Dedifferentiated amniotic fluid mesenchymal stem cell (primary cell): ENCODE results near the gene TSEN2.
"Not testable (repeated sequence)": the region's sequence is repeated elsewhere in the genome, so short reads cannot be mapped to it uniquely, and the experiment has no call there.

ENCODE experiments used
- DNase-seq: peaks from one replicate; pipeline ENCODE4 v3.0.0-alpha.2; 2016; ENCODE audit errors: extremely low spot score

TSEN2 gene

DNA sequence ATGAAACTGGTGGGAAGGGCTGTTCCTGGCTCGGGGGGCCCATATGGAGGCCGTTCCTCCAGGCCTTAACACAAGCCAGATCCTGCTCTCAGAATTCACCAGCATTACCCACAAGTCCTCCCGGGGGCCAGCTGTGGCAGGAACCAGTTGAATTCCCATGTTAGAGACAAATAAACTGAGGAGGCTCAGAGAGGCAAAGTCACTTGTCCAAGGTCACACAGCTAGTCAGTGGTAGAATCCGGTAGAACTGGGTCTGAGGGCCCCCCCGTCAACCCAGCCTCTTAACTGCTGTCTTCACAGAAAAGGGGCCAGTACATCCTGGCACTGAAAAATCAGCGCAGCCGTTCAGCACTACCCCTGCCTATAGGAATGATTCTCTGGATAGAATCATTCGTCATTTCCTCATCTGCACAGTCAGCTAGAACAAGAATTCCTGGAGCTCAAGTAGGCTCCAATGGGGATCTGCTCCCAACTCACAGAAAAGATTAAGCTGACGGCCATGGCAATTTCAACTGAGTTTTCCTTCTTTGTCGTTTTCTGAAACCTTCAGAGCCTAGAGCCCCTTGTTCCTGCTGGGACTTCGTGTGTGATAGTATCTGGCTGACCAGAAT, 12.2 kb upstream of the TSEN2 start:
- no peak for DNase-seq

DNA sequence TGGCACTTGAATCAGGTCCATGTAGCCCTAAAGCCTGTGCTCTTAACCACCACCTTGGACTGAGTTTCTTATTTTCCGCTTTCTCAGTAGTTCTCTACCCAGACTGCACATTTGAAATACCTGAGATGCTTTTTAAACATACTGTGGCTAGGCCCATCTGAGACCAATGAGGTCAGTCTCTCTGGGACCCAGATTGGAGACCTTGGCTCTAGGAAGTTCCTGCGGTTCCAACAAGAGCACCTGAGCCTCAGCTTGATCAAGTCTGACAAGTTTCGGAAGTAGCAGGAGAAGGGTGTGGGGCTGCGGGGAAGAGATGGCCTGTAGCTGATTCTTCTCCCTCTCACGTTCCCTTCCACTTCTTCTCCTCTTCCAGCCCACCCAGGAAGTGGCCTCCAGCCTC, 11.5 kb upstream of the TSEN2 start:
- no peak for DNase-seq

DNA sequence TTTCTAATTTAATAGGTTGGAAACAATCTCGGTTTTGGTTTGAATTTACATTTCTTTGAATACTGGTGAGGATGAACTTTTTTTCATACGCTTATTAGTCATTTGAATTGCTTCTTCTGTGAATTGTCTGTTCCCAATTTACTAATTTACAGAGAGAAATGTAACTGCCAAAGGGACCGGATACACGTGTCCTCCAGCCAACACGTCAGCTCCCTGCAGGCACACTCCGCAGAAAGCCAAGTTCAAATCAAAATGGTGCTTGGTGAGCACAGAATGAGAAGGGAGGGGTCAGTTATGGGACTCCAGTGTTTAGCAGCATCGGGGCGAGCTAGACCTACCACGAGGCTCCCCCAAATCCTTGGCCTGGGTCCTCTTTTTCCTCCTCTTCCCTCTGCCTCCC, 10.8 kb upstream of the TSEN2 start:
- DNase-seq, result no peak

DNA sequence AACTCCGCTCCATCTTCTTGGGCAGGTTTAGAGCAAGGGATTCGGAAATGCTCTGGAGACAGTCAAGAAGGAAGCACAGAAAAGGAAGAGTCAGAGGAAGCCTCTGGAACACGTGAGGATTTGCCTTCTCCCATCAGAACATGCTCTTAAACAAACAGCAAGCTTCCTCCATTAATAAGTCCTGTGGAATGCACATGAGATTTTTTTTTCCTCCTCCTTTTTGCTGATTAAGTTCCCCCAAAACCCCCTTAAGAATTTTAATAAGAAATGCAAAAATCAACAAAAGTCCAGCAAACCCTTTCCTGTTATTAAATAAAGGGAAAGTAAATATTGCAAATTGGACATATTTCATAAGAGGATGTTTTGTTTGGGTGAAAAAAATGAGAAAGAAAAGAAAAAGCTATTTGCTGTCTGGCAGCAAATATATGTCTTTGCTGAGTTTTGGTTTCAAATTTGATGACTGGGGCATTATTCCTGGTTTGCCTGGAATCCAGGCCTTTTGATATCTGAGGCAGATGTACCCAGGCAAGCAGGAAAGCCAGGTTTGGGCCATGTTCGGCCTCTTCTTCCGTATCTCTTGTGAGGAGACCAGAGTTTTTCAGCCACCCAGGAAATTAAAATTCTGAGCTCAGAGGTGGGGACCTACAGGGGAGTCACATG, 7.9 kb upstream of the TSEN2 start:
- peak; percentile 33 for DNase-seq

DNA sequence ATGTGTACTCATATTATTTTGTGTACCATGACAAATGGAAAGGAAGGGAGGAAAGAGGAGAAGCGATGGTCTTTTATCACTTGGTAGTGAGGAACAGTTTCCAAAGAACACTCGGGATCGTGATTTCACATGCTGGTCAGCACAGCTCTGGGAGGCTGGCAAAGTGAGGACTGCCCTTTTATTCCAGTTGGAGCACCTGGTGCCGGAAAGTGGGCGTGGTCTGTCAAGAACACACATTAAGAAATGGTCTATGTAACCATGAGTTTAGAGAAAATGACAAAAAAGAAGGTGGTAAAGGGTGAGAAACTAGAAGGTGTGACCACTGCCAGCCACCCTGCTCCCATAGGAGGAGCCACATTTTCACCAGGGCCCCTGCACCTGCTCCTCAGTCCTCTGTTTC, 7.0 kb upstream of the TSEN2 start:
- DNase-seq, result no peak

DNA sequence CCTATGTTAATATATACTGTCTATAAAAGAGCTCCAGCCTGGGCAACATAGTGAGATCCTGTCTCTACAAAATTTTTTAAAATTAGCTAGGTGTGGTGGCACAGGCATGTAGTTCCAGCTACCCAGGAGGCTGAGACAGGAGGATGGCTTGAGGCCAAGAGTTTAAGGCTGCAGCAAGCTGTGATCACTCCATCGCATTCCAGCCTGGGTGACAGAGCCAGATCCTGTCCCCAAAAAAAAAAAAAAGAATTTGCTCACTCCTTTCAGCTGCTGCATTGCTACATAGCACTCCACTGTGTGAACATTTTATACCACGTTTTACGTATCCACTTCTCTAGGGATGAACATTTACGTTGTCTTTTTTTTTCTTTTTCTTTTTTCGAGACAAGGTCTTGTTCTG, 6.0 kb upstream of the TSEN2 start:
- no peak for DNase-seq

DNA sequence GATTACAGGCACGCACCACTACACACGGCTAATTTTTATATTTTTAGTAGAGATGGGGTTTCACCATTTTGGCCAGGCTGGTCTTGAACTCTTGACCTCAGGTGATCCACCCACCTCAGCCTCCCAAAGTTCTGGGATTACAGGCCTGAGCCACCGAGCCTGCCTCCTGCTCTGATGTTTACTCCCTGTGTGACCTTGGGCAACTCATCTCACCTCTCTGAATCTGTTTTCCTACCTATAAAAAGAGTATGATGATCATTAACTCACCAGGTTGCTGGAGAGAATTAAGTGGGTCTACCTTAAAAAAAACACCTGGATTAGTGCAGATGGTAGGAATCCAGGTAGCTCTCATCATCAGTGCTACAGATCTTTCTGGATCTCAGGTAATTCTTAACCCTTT, 5.1 kb upstream of the TSEN2 start:
- not testable (repeated sequence) for DNase-seq

DNA sequence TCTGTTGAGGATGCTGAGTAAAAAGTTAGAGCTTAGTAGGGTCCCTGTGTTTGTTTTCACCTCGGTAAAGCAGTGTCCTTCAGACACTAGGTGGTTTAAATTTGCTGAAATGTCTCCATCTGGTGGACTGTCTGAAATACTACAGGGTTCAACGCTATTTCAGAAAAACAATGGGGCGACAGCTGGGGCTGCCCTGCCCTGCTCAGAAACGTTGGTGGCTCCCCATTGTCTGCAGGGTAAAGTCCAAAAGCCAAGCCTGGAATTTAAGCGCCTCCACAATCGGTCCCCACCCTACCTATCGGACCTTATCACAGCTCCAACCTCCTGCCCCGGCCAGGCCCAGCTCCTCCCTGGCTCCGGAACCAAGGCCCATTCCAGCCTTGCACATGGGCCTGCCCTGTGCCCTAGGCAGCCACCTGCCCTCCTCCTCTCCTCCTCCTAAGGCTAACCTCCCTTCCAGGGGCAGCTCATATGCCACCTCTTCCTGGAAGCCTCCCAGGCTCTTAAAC, 4.3 kb upstream of the TSEN2 start:
- peak; percentile 28 for DNase-seq

DNA sequence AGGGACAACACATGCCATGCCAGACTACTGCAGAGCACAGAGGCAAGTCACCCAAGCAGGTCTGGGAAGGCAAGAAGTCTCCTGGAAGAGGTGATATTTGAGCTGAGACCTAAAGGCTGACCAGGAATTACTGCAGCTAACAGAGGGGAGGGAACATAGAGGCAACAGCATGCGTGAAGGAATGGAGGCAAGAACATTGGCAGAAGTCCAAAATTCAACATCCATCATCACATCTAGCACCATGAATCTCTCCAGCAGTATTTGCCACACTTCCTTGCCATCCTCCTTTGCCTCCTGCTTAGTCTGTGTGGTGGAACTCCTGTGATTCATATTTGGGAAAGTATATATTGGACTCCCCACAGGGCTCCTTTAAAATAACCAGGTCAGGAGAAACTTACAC, 870 bp upstream of the TSEN2 start:
- DNase-seq, result no peak

DNA sequence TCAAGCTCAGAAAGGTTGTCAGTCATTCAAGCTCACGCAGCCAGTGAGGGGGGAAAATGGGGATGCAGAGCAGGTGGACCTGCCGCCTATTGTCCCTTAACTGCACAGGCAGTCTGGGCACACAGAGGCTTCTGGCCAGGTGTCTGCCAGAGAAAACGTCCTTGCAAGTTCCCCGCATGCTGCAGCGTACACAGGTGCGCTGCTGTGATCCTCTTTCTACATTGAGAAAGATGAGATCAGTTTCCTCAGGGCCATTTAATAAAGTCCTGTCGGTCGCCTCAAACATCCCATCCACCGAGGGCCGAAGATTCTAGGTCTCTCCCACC, 445 bp upstream of the TSEN2 start:
- DNase-seq, result no peak

DNA sequence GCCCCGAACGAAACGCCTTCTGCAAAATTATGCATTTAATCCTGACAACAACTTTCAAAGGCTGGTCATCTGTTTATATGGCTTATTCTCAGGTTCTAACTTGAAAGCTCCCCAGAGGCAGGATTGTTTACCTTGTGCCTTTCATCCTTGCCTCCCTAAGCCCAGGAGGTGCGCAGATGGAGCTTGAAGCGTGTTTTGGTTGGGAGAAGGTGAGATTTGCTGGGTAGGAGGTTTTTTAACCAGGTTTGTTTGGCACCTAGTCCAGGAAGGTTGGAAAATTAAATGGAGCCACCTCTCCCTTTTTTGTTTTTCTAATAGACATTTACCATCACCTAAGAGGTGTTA, 675 bp downstream of the TSEN2 start:
- no peak for DNase-seq

DNA sequence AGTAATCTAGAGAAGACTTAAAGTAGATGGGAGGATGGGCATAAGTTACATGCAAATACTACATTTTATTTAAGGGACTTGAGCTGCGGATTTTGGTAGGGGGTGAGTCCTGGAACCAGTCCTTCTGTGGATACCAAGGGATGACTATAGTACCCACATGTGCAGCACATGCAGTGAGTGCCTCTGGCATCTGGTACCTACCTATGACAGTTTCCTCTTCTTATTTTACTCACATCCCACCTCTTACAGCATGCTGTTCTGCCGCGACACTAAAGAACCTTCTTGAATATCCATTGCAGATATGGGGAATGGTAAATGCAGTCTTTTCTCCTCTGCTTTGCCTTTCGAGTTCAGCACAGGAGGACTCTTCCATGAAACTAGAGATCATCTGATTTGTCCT, 1.7 kb downstream of the TSEN2 start:
- DNase-seq, result no peak

DNA sequence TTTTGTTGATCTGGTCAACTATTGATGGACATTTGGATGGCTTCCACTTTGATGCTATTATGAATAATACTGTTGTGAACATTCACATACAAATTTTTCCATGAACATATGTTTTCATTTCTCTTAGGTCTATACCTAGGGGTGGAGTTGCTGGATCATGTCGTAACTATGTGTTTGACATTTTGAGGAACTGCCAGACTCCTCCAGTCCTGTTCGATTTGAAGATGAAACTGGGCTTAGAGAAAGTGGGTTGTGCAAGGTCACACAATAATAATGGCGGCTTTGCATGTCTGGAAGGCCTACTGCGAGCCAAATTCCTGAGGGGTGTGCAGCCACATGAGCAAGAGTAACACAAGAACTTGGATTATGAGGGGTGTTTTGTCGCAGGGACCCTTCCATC, 2.6 kb downstream of the TSEN2 start:
- no peak for DNase-seq

DNA sequence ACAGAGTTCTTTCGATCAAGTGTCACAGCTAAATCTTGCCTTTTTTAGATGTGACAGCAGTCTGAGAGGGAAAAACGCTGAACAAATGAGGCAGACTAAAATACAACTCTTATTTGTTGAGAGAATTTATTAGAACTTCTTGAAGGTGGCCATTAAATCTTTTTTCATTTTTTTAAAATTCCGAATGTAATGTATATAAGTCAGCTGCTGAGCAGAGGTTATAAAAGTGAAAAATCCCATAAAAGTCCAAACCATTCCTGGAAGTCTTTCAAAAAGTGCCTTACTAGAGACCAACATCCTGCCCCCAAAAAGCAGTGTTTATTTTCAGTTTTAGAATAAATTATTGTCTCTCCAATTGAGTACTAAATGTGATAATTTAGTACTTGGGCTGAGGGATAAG, 3.1 kb downstream of the TSEN2 start:
- no peak for DNase-seq

DNA sequence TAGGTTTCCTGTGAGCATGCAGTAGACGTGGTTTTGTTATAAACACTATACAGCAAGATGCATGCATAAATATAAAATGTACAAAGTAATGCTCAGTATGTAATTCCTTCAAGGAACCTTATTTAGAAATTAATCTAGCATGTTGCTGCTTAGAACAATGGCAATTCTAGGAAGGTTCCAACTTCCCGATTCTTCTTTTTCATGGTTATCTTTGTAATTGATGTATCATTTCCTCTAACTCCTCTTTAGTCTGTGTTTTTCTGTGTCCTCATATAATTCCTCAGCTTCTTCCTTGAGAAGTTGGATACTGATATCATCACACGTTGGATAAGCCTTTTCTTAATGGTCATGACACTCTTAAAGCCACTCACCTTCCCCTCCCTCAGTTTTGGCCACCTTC, 3.5 kb downstream of the TSEN2 start:
- no peak for DNase-seq

DNA sequence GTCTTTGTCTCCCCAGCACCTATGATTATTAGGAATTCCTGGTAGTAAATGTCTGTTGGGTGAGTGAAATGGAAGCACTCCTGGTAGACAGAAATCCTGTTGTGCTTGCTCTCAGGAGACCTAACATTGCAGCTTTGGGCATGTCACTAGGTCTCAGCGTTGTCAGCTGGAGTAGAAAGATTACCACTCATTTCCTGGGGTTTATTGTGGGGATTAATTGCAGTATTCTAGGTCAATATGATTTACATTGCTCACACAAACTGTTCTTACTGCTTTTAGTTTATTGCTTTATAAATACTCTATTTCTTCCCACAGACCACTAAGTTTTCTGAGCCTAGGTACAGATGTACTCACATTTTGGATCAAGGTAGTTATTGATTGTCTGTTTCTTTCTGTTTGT, 5.1 kb downstream of the TSEN2 start:
- no peak for DNase-seq

DNA sequence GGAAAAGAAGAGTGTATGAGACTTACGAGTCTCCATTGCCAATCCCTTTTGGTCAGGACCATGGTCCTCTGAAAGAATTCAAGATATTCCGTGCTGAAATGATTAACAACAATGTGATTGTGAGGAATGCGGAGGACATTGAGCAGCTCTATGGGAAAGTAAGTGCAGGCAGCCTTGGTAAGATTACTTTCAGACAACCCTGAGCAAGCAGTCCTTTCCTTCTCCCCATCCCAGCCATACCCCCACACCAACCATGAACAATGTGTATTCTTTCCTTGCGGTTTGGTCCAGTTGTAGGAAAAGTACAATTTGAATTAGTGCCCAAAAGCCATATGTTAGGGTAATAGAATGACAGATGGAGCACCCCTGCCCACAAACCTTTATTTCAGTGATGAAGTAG, 5.6 kb downstream of the TSEN2 start:
- DNase-seq, result no peak

DNA sequence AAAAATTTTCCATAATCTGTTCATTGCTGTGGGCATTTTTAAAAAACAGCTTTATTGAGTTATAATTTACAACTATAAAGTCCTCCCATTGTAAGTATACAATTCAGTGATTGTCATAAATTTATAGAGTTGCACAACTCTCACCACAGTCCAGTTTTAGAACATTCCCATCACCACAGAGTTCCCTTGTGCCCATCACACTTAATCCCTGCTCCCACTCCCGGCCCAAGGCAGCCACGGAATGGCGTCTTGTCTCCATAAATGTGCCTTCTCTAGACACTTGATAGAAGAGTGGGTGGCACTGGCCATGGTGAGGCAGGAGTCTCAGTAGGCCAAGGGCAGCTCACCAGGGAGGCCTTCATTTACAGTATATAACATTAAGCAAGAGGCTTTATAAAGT, 6.3 kb downstream of the TSEN2 start:
- DNase-seq, result no peak

DNA sequence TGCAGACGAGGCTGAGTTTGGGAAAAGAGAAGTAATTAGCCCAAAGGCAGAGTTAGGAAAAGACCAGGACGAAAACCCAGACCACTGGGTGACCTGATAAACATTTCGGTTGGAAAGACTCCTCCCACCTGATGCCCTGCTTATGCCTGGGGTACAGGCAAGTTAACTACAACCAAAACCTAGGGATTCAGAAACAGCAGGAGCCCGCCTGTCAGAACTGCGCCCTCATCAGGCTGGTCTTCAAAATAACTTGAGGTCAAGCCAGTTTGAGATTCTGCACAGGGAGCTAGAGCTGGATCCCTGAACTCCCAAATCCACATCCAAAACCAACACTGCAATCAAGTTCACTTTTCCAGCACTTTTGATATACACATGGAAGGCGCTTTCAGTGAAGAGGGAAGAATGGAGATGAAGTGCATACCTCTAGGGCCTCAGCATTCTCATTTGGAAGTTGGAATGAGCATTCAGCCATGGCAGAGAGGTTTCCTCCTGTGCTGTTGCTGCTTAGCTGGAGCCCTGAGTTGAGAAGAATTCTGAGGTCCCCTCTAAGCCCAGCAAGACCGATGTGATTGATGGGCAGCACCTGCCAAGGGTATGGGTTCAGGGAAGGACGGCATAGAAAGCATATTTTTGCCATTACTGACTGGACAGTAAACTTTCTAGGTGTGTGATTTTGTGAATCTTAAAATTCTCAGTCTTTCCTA, 11.6 kb downstream of the TSEN2 start:
- no peak for DNase-seq

DNA sequence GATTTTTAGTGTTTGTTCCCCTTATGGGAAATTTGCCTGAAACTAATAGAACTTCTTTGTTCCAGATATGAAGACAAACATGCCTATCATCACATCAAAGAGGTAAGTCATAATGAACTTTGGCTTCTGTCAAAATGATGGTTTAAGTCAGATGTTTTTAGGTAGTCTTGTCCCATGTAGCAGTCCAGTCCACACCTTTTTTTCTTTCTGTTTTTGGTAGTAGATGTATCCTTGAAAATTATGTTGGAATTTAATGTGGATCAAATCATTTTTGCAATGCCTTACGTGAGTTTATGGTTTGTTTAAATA, 12.1 kb downstream of the TSEN2 start:
- no peak for DNase-seq

DNA sequence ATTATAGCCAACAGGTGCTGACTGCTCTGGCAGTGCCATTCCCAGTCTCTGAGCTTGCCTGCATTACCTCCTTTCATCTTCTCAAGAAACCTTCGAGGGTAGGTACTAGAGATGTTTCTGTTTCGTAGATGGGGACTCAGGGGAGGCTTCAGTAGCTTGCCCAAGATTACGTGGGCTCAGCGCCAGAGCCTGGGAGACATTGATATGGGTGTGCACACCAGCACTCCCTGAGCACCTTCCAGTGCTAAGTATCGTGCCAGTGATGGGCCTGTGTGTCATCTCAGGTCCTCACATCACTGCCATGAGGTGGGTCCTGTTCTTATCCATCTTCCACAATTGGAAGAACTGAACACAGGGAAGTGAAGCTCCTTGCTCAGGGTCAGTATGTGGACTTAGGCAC, 15.2 kb downstream of the TSEN2 start:
- no peak for DNase-seq

DNA sequence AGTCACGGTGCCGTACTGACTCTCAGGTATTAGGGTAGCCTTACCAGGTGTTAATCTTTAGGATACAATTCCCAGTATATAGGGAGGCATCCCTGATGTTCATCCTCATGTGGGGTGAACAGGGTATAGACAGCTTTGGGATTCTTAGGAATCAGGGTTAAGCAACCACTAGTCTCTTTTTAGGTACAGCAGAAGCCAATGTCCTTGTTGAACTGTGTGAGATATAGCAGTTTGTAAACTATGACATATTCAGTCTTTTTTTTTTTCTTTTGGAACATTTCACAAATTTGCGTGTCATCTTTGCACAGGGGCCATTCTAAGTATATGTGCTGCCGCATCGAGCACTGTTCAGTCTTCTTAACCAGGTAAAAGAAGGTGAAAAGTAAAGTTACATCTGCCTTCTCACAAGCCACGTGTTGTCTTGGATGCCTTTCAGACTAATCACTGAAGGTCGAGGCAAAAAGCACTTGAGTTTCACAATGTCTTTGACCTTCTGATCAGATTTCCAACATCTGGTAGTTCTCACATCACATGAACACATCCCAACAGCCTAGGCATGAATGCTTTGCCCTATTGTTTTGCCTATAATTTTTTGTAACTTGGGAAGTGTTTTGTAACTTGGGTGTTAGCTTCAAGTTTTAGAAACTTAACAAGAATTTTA, 17.2 kb downstream of the TSEN2 start:
- peak; percentile 36 for DNase-seq
